Measurements from ENCODE around the gene ALOXE3. TPM values are rescaled to one million over a fixed set of nuclear protein-coding genes. Genes with fewer than 3 reads are reported as not detected.

The ALOXE3 gene
- total RNA-seq, 6 donors from 2014 or later = not detected

DNA sequence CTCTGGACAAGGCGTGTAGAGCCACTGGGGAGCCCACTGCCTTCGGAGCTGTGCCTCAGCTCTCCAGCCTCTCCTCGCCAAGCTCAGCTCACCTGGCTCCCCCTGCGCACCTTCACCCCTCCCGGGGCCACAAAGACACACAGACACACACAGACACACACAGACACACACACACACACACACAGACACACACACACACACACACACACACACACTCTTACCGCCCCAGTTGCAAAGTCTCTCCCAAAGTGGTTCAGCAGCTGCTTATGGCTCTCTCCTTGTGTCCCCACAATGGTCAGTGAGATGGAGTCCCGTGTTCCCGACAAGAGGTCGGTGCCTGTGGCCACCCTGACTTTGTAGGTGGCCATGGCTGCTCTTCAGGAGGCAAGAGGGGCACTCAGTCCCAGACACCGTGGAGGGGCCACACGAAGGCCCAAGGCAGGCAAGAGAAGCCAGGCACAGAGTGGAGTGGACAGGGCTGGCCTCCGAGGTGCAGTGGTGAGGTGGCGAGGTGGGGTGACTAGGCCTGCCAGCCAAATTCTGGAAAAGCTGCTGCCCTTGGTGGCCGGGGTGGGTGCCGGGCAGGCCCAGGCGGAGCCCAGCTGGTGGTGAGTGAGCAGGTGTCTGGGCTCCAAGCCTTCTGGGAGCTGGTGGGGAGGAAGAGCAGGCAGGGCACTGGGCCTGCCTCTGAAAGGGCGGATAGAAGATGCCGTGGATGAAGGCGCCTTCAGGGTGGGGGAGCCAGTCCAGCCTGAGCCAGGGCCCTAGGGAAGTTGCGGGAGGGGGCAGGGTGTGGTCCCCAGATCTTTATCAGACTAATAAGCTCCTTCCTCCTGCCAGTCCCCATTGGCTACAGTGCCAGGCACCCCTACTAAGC is 31.0 kb downstream of the ALOXE3 start, which contains the start of gene ALOX12B:
ALOX12B (minus strand) TSS at position 642 of the 877 bp plus-strand sequence; CDS start at position 368, 274 bp downstream.
- peak; percentile 3 to 6 for ATAC-seq (ENCODE audit: low FRiP score in 2 of 2)
- TF ChIP-seq POLR2AphosphoS5 (IDR thresholded peaks at IDR 0.05) = no peak
- TF ChIP-seq POLR2A (IDR thresholded peaks at IDR 0.05) = no peak
- TF ChIP-seq, protein P1, sequence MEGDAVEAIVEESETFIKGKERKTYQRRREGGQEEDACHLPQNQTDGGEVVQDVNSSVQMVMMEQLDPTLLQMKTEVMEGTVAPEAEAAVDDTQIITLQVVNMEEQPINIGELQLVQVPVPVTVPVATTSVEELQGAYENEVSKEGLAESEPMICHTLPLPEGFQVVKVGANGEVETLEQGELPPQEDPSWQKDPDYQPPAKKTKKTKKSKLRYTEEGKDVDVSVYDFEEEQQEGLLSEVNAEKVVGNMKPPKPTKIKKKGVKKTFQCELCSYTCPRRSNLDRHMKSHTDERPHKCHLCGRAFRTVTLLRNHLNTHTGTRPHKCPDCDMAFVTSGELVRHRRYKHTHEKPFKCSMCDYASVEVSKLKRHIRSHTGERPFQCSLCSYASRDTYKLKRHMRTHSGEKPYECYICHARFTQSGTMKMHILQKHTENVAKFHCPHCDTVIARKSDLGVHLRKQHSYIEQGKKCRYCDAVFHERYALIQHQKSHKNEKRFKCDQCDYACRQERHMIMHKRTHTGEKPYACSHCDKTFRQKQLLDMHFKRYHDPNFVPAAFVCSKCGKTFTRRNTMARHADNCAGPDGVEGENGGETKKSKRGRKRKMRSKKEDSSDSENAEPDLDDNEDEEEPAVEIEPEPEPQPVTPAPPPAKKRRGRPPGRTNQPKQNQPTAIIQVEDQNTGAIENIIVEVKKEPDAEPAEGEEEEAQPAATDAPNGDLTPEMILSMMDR (IDR thresholded peaks at IDR 0.05) = no peak
- TF ChIP-seq EP300 (IDR thresholded peaks at IDR 0.05) = no peak
- 79 to 82% methylated on average over 17 to 20 of the region's 20 CpGs for WGBS, 2 donors

DNA sequence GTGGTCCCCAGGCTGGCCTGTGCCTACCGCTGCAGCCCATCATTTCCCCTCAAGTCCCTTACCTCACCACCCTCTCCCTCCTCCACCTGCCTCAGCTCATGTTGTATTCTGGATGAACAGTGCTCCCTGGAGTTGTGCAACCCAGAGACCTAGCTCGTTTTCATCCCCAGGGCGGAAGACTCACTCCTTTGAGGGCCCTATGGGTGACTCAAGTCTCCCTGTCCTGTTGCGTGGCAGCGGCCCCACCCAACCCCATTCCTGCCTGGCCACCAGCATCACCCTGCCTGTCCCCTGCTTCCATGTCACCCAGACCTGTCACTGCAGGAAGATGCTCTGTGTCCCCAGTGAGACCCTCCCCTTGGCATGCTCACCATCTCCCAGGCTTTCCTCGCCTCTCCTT is 34.1 kb downstream of the ALOXE3 start:
- DNase-seq = no peak

More for the DNA sequence above, 31.0 kb downstream of the ALOXE3 start, which contains the start of gene ALOX12B:
- Histone ChIP-seq H3K36me3 (no peaks in the 10 kb centered on the region), H3K4me3 (no peak within 1 kb of the TSS), H3K27me3 (peaks cover 0 to 3% (median 0%) of the 10 kb centered on the region in 4 donors), H3K9me3 (no peaks in the 10 kb centered on the region), H3K27ac (no peak within 1 kb of the TSS), H3K4me1 (no peaks in the 10 kb centered on the region)
- peak in 1 of 2 donors; percentile 73 for DNase-seq

DNA sequence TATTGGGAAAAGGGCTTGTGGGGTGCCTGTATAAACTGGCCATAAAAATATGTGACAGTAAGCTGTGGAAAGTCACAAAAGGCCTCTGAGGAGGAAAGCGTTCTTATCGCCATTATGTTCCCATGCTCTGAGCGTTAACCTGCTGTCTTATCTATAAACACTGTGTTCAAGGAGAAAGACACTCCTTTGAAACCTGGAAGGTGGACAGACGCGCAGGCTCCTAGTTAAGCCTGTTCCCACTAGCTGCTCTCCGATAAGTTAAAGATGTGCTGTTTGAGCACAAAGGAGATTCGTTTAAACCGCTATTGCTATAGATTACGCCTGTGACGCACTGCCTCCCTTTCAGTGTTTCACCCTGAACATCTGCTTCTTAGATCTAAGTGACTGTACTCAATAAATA is 36.0 kb downstream of the ALOXE3 start:
- WGBS, 2 donors = 78 to 83% methylated on average over 10 of the region's 10 CpGs
- TF ChIP-seq POLR2AphosphoS5 (IDR thresholded peaks at IDR 0.05) = no peak
- no peak for TF ChIP-seq POLR2A (IDR thresholded peaks at IDR 0.05)
- H3K27me3 ChIP-seq = peaks cover 0 to 29% (median 5%) of the 10 kb centered on the region in 4 donors
- DNase-seq (no peak), ATAC-seq (ENCODE audit: low FRiP score in 2 of 2) (no peak)
- no peaks in the 10 kb centered on the region for H3K9me3 ChIP-seq
- H3K4me3 ChIP-seq = no peak overlapping the region
- H3K36me3 ChIP-seq = no peaks in the 10 kb centered on the region
- H3K27ac ChIP-seq = no peak overlapping the region
- H3K4me1 ChIP-seq = peaks cover 13 to 18% (median 17%) of the 10 kb centered on the region in 4 donors

More for the DNA sequence above, 34.1 kb downstream of the ALOXE3 start:
- Histone ChIP-seq H3K9me3 (no peaks in the 10 kb centered on the region), H3K27me3 (peaks cover 0 to 13% (median 3%) of the 10 kb centered on the region in 4 donors), H3K4me1 (peaks cover 11 to 15% (median 14%) of the 10 kb centered on the region in 4 donors), H3K4me3 (no peak overlapping the region), H3K36me3 (no peaks in the 10 kb centered on the region), H3K27ac (no peak overlapping the region)
- ATAC-seq (ENCODE audit: low FRiP score in 2 of 2) = no peak
- no peak for TF ChIP-seq EP300 (IDR thresholded peaks at IDR 0.05)
- no peak for TF ChIP-seq POLR2A (IDR thresholded peaks at IDR 0.05)
- TF ChIP-seq, protein P1 (IDR thresholded peaks at IDR 0.05) = no peak
- TF ChIP-seq POLR2AphosphoS5 (IDR thresholded peaks at IDR 0.05) = no peak
- WGBS, 2 donors = 85 to 94% methylated on average over 6 of the region's 6 CpGs

DNA sequence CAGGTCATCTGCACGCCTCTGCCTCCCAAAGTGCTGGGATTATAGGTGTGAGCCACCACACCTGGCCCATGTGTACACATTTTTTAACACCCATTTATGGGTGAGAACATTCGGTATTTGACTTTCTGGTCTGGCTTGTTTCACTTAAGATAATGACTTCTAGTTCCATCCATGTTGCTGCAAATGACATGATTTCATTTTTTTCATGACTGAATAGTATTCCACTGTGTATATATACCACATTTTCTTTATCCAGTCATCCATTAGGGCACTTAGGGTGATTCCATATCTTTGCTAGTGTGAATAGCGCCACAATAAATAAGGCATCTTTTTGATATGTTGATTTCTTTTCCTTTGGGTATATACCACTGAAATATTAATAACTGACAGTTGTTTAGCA is 36.4 kb downstream of the ALOXE3 start:
- H3K27me3 ChIP-seq = peaks cover 0 to 34% (median 5%) of the 10 kb centered on the region in 4 donors
- DNase-seq (no peak), ATAC-seq (ENCODE audit: low FRiP score in 2 of 2) (no peak)
- H3K4me3 ChIP-seq = no peak overlapping the region
- H3K4me1 ChIP-seq = peaks cover 13 to 18% (median 17%) of the 10 kb centered on the region in 4 donors
- H3K9me3 ChIP-seq = no peaks in the 10 kb centered on the region
- TF ChIP-seq, protein P1 (IDR thresholded peaks at IDR 0.05) = no peak
- TF ChIP-seq POLR2A (IDR thresholded peaks at IDR 0.05) (no peak), EP300 (IDR thresholded peaks at IDR 0.05) (no peak), POLR2AphosphoS5 (IDR thresholded peaks at IDR 0.05) (no peak)
- no peaks in the 10 kb centered on the region for H3K36me3 ChIP-seq
- H3K27ac ChIP-seq = no peak overlapping the region
- WGBS, 2 donors = 90 to 91% methylated on average over 3 of the region's 3 CpGs

DNA sequence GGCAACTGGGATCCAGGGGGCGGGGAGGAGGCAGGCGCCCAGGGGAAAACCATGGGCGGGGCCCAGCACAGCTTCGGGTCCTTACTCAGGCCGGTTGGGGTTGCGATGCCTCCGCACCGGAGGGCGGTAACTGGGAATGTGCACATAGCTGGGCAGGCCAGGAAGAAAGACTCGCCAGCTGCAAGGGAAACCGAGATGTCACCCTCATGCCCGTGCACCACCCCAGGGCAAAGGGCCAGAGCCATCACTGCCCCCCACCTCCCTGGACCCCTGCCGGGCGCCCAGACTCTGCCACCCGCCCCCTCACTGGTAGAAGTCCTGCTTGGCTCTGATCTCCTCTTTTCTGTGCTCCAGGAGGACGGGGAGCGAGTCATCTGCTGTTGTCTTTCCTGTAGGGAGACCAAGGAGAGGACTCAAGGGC is 37.5 kb downstream of the ALOXE3 start:
- Histone ChIP-seq H3K27ac (no peak overlapping the region), H3K36me3 (no peaks in the 10 kb centered on the region), H3K4me1 (peaks cover 13 to 18% (median 17%) of the 10 kb centered on the region in 4 donors), H3K27me3 (peaks cover 0 to 35% (median 5%) of the 10 kb centered on the region in 4 donors), H3K9me3 (no peaks in the 10 kb centered on the region), H3K4me3 (no peak overlapping the region)
- ATAC-seq (ENCODE audit: low FRiP score in 2 of 2) = peak; percentile 12 to 19
- TF ChIP-seq, protein P1 (IDR thresholded peaks at IDR 0.05) = no peak
- TF ChIP-seq POLR2A (IDR thresholded peaks at IDR 0.05) (no peak), EP300 (IDR thresholded peaks at IDR 0.05) (no peak), POLR2AphosphoS5 (IDR thresholded peaks at IDR 0.05) (no peak)
- DNase-seq = peak in 1 of 2 donors; percentile 58
- 46 to 69% methylated on average over 9 to 17 of the region's 17 CpGs for WGBS, 2 donors

Data from upper lobe of left lung (tissue), 6 donors.